RWPE2 (cell line): ENCODE results near the gene SPEN.
A peak's percentile ranks its signal among the peaks of the same experiment; 100 is the strongest.
"Not testable (repeated sequence)": the region's sequence is repeated elsewhere in the genome, so short reads cannot be mapped to it uniquely, and the experiment has no call there.

Experiments
- ATAC-seq: fragments of 200-7000 bp; cut with Tn5 transposase; 3 replicates; pipeline ENCODE4 v1.9.1; 2021; ENCODE audit warnings: low read depth
- DNase-seq: peaks from one replicate; pipeline ENCODE4 v3.0.0-alpha.2; 2020; ENCODE audit warnings: low spot score
- H3K27ac ChIP-seq: fragments of 450-650 bp; 2 replicates; pipeline ENCODE4 v1.5.1; 2017; ENCODE audit warnings: mild to moderate bottlenecking; ENCODE audit not compliant: poor library complexity, severe bottlenecking
- H3K27me3 ChIP-seq: fragments of 250-450 bp; sonication (Bioruptor Pico); 2 replicates; pipeline ENCODE4 v1.5.1; 2021; ENCODE audit warnings: mild to moderate bottlenecking, moderate library complexity; ENCODE audit not compliant: insufficient read depth, poor library complexity, severe bottlenecking
- H3K36me3 ChIP-seq: fragments of 250-450 bp; sonication (Bioruptor Pico); 2 replicates; pipeline ENCODE4 v1.5.1; 2020; ENCODE audit warnings: low read depth, mild to moderate bottlenecking, moderate library complexity
- H3K4me1 ChIP-seq: fragments of 250-450 bp; sonication (Bioruptor Pico); 2 replicates; pipeline ENCODE4 v1.5.1; 2021; ENCODE audit warnings: mild to moderate bottlenecking, moderate library complexity; ENCODE audit not compliant: insufficient read depth, poor library complexity, severe bottlenecking
- H3K4me3 ChIP-seq: fragments of 250-450 bp; sonication (Bioruptor Pico); 2 replicates; pipeline ENCODE4 v1.5.1; 2021; ENCODE audit warnings: mild to moderate bottlenecking, moderate library complexity; ENCODE audit not compliant: severe bottlenecking
- H3K9me3 ChIP-seq: fragments of 250-450 bp; sonication (Bioruptor Pico); 2 replicates; pipeline ENCODE4 v1.5.1; 2021; ENCODE audit warnings: mild to moderate bottlenecking, moderate library complexity; ENCODE audit not compliant: severe bottlenecking
- TF ChIP-seq, protein P1 (sequence below): fragments of 450-650 bp; IDR thresholded peaks from one replicate; pipeline ENCODE4 v1.5.1; 2017; ENCODE audit warnings: mild to moderate bottlenecking, moderate library complexity; ENCODE audit not compliant: poor library complexity, severe bottlenecking

SPEN gene

DNA sequence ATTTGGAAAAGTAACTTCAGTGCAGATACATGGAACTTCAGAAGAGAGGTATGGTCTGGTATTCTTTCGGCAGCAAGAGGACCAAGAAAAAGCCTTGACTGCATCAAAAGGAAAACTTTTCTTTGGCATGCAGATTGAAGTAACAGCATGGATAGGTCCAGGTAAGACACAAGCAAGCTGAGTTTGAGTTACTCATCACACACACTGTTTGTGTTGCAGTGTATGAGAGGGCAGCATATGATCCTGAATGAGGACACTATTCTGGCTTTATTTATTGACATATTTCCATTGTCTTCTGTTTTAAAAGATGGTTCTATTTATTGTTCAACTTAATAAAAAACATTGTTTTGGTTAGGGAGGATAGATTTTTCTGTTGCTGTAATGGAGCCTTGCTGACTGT, 63.6 kb downstream of the SPEN start:
- TF ChIP-seq, protein P1, sequence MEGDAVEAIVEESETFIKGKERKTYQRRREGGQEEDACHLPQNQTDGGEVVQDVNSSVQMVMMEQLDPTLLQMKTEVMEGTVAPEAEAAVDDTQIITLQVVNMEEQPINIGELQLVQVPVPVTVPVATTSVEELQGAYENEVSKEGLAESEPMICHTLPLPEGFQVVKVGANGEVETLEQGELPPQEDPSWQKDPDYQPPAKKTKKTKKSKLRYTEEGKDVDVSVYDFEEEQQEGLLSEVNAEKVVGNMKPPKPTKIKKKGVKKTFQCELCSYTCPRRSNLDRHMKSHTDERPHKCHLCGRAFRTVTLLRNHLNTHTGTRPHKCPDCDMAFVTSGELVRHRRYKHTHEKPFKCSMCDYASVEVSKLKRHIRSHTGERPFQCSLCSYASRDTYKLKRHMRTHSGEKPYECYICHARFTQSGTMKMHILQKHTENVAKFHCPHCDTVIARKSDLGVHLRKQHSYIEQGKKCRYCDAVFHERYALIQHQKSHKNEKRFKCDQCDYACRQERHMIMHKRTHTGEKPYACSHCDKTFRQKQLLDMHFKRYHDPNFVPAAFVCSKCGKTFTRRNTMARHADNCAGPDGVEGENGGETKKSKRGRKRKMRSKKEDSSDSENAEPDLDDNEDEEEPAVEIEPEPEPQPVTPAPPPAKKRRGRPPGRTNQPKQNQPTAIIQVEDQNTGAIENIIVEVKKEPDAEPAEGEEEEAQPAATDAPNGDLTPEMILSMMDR = no peak
- DNase-seq (no peak), ATAC-seq (no peak)
- Histone ChIP-seq H3K4me1 (peaks cover 12% of the 10 kb centered on the region), H3K27ac (no peak overlapping the region), H3K36me3 (peaks cover 90% of the 10 kb centered on the region), H3K4me3 (no peak overlapping the region), H3K9me3 (no peaks in the 10 kb centered on the region), H3K27me3 (no peaks in the 10 kb centered on the region)

DNA sequence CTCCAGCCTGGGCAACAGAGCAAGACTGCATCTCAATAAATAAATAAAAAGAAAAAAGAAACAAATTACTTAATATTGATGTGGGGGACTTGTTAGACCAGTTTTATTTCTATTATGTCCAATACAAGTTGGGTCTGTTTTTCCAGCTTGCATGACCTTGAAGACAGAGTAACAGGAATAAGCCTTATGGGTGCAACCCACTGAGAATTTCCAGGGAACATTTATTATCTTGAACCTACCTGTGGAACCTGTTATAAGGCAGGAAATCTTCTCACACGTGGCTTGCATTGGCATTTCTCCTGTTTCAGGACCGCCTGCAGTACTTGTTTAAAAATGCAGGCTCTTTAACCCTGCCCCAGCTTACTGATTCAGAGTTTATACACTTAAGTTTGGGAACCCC, 64.4 kb downstream of the SPEN start:
- peaks cover 17% of the 10 kb centered on the region for H3K4me1 ChIP-seq
- H3K4me3 ChIP-seq = no peak overlapping the region
- ATAC-seq = no peak
- no peak overlapping the region for H3K27ac ChIP-seq
- peaks cover 95% of the 10 kb centered on the region for H3K36me3 ChIP-seq
- H3K27me3 ChIP-seq = no peaks in the 10 kb centered on the region
- TF ChIP-seq, protein P1 = no peak
- no peak for DNase-seq
- no peaks in the 10 kb centered on the region for H3K9me3 ChIP-seq

DNA sequence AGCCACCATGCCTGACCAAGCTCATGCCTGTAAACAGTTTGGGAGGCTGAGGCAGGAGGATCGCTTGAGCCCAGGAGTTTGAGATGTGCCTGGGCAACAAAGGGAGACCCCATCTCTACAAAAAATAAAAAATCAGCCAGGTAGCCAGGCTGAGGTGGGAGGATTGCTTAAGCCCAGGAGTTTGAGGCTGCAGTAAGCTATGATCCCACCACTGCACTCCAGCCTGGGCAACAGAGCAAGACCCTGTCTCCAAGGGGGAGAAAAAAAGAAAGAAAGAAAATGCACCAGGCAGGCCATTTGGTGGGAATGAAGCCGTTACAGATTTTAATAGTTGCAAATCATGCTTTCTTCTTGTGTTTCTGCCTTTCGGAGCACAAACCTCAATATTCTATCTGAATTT, 66.1 kb downstream of the SPEN start:
- peaks cover 30% of the 10 kb centered on the region for H3K4me1 ChIP-seq
- not testable (repeated sequence) for H3K4me3 ChIP-seq, H3K27me3 ChIP-seq, H3K9me3 ChIP-seq, H3K27ac ChIP-seq, DNase-seq, ATAC-seq
- peaks cover 97% of the 10 kb centered on the region for H3K36me3 ChIP-seq

DNA sequence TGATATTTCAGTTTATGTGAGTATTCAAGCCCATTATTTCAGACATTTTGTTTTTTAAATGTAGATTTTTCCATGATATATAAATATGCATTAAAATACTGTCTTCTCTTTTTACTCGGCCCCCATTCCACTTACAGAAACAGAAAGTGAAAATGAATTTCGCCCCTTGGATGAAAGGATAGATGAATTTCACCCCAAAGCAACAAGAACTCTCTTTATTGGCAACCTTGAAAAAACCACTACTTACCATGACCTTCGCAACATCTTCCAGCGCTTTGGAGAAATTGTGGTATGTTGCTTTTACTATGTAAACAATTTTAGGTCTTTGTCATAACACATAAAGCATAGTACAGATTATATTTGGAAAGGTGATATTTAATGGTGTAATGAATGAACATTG, 68.5 kb downstream of the SPEN start:
- DNase-seq (no peak), ATAC-seq (no peak)
- TF ChIP-seq, protein P1 = no peak

DNA sequence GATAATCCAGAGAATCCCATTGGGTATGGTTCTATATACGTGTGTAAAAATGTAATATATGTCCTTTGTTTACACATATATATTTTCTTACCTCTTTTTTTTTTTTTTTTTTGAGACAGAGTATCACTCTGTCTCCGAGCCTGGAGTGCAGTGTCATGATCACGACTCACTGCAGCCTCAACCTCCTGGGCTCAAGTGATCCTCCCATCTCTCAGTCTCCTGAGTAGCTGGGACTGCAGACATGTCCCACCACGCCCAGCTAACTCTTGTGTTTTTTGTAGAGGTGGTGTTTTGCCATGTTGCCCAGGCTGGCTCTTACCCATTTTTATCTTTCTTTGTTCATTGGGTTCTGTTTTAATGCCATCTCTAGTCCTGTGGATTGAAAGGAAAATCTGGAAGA, 68.9 kb downstream of the SPEN start:
- TF ChIP-seq, protein P1 = no peak
- Histone ChIP-seq H3K36me3 (peaks cover 95% of the 10 kb centered on the region), H3K27ac (peak overlapping the region; percentile 88)

More for the DNA sequence above, 68.5 kb downstream of the SPEN start:
- Histone ChIP-seq H3K9me3 (no peaks in the 10 kb centered on the region), H3K4me1 (peaks cover 44% of the 10 kb centered on the region), H3K4me3 (no peak overlapping the region), H3K27me3 (no peaks in the 10 kb centered on the region), H3K27ac (peak overlapping the region; percentile 88), H3K36me3 (peaks cover 95% of the 10 kb centered on the region)

More for the DNA sequence above, 68.9 kb downstream of the SPEN start:
- no peaks in the 10 kb centered on the region for H3K27me3 ChIP-seq
- DNase-seq = no peak
- H3K4me3 ChIP-seq = no peak overlapping the region
- ATAC-seq = peak; percentile 42; the same call in 1 of the 3 replicates
- H3K4me1 ChIP-seq = peaks cover 44% of the 10 kb centered on the region
- no peaks in the 10 kb centered on the region for H3K9me3 ChIP-seq
